Spinal cord (tissue), 10 donors: ENCODE measurements around the gene OSBPL10. TPM values are rescaled to one million over a fixed set of nuclear protein-coding genes. Genes with fewer than 3 reads are reported as not detected.
A peak's percentile ranks its signal among the peaks of the same experiment; 100 is the strongest.
"Not testable (repeated sequence)": the region's sequence is repeated elsewhere in the genome, so short reads cannot be mapped to it uniquely, and the experiment has no call there.

Source experiments
- DNase-seq, 6 donors: peaks; one replicate each; pipeline versions ENCODE4 v3.0.0 to v3.0.0-alpha.2; 2013 to 2015; ENCODE audit warnings: low spot score in 6 of 6, low read depth in 4 of 6
- H3K27ac ChIP-seq: one replicate; pipeline ENCODE4 v1.5.1; 2013; ENCODE audit warnings: low read depth, low read length, control low read depth
- H3K27me3 ChIP-seq: one replicate; pipeline ENCODE4 v1.6.1; 2013; ENCODE audit warnings: low read length; ENCODE audit not compliant: control insufficient read depth, insufficient read depth
- H3K36me3 ChIP-seq: one replicate; pipeline ENCODE4 v1.6.1; 2013; ENCODE audit warnings: low read length; ENCODE audit not compliant: control insufficient read depth, insufficient read depth
- H3K4me1 ChIP-seq: one replicate; pipeline ENCODE4 v1.6.1; 2013; ENCODE audit warnings: low read length; ENCODE audit not compliant: control insufficient read depth, insufficient read depth
- H3K4me3 ChIP-seq: one replicate; pipeline ENCODE4 v1.5.1; 2013; ENCODE audit warnings: low read depth, low read length, control low read depth
- H3K9me3 ChIP-seq: one replicate; pipeline ENCODE4 v1.6.1; 2013; ENCODE audit warnings: low read length; ENCODE audit not compliant: control insufficient read depth, insufficient read depth
- WGBS: methylation state at CpG from one replicate; pipeline ENCODE4 v1.1.5; 2013; ENCODE audit warnings: missing lambda C conversion rate; ENCODE audit not compliant: insufficient coverage; 5-methylcytosine and 5-hydroxymethylcytosine counted together
- polyA plus RNA-seq, 2 donors: library from polyadenylated mRNA; unstranded; fragments of 120-200 nt; gene quantifications; one replicate each; pipeline ENCODE4 v1.2.1, GENCODE V29; 2013; ENCODE audit not compliant: insufficient read length in 2 of 2
- total RNA-seq, 2 donors: library from RNA; depleted of rRNA in 1 of 2; stranded (reverse); fragments of 120-200 nt in 1 of 2; fragments of >200 nt in 1 of 2; gene quantifications; one replicate each; pipeline versions ENCODE4 v1.2.3 to v1.2.4, GENCODE V29; 2013 to 2014
- donor health status: healthy.

The OSBPL10 gene
- total and polyA plus RNA-seq, 4 donors = 6.2 to 10.5 (median 7.1) TPM

DNA sequence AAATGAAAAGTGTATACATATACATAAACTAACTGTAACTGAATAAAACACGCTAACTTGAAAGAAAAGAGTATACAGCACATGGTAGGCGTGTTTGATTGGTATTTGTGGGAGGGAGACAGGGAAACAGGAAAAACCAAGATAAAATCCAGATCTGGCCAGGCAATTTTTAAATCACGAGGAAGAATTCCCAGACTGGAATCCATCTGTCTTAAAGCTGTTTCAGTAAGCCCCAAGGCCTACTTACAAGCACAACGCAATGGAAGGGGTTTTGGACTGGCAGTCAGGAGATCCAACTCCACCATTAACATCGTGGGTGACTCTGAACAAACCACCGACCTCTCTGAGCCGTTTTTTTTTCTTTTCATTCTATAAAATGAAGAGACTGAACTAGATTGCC is 195.8 kb downstream of the OSBPL10 start:
- Histone ChIP-seq H3K4me1 (no peaks in the 10 kb centered on the region), H3K27ac (no peak overlapping the region), H3K4me3 (no peak overlapping the region), H3K36me3 (no peaks in the 10 kb centered on the region), H3K27me3 (no peaks in the 10 kb centered on the region), H3K9me3 (no peaks in the 10 kb centered on the region)
- WGBS = 83% methylated on average over 2 of the region's 7 CpGs
- DNase-seq = peak in 1 of 6 donors; percentile 64

DNA sequence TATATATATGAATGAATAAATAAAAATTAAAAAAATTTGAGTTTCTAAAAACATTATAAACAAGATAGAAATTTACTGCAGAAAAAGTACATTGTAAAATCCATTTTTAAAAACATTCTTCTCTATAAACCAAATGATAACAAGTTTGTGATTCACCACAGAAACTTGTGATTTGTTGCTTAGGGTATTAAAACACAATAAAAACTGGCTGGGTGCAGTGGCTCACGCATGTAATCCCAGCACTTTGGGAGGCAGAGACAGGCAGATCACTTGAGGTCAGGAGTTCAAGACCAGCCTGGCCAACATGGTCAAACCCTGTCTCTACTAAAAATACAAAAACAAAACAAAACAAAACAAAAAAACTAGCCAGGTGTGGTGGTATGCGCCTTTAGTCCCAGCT is 197.2 kb downstream of the OSBPL10 start:
- H3K4me3 ChIP-seq, H3K27me3 ChIP-seq, H3K27ac ChIP-seq, H3K9me3 ChIP-seq, DNase-seq, H3K4me1 ChIP-seq, H3K36me3 ChIP-seq: not testable (repeated sequence)
- WGBS = 70% methylated on average over 2 of the region's 2 CpGs

DNA sequence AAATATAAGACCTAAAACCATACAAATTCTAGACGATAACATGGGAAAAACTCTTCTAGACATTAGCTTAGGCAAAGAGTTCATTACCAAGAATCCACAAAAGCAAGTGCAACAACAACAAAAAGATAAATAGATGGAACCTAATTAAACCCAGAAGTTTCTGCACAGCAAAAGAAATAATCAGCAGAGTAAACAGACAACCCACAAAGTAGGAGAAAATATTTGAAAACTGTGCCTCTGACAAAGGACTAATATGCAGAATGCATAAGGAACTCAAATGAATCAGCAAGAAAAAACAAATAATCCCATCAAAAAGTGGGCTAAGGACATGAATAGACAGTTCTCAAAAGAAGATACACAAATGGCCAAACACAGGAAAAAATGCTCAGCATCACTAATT is 198.8 kb downstream of the OSBPL10 start:
- H3K27ac ChIP-seq, DNase-seq, H3K4me3 ChIP-seq, H3K4me1 ChIP-seq, H3K27me3 ChIP-seq, H3K36me3 ChIP-seq, H3K9me3 ChIP-seq: not testable (repeated sequence)
- WGBS = 80% methylated on average over 1 of the region's 1 CpG

GRCh38 chr3:31779514-31779913 is 201.5 kb downstream of the OSBPL10 start:
- Histone ChIP-seq H3K27me3 (no peaks in the 10 kb centered on the region), H3K36me3 (no peaks in the 10 kb centered on the region), H3K27ac (no peak overlapping the region), H3K4me3 (no peak overlapping the region), H3K4me1 (no peaks in the 10 kb centered on the region), H3K9me3 (peaks cover 4% of the 10 kb centered on the region)
- no CpG with 5 or more reads among the region's 1 CpG for WGBS
- no peak for DNase-seq

- no peak overlapping the region for H3K4me3 ChIP-seq
- H3K9me3 ChIP-seq = peaks cover 4% of the 10 kb centered on the region
- no peaks in the 10 kb centered on the region for H3K36me3 ChIP-seq
- no peak for DNase-seq
- H3K4me1 ChIP-seq = no peaks in the 10 kb centered on the region
- H3K27me3 ChIP-seq = no peaks in the 10 kb centered on the region
- H3K27ac ChIP-seq = no peak overlapping the region
Measured at GRCh38 chr3:31777887-31778286, 203.2 kb downstream of the OSBPL10 start.

- Histone ChIP-seq H3K27ac (no peak overlapping the region), H3K4me3 (no peak overlapping the region), H3K4me1 (no peaks in the 10 kb centered on the region), H3K9me3 (peaks cover 4% of the 10 kb centered on the region), H3K36me3 (no peaks in the 10 kb centered on the region), H3K27me3 (no peaks in the 10 kb centered on the region)
- WGBS = 100% methylated on average over 1 of the region's 1 CpG
- no peak for DNase-seq
Measured at GRCh38 chr3:31777092-31777491, 204.0 kb downstream of the OSBPL10 start.

DNA sequence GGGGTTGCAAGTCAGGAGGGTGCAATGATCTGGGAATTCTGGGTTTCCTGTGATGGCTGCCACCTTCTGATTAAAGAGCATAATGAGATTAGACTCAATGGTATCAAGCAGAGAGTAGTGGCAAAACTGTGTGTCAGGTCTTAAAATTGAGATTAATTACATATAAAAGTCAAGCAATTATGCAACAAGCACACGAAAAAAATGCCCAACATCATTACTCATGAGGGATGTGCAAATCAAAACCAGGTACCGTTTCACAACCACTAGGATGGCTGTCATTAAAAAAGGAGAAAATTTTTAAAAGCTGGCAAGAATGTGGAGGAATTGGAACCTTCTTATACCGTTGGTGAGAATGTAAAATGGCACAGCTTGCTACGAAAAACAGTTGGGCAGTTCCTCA is 205.0 kb downstream of the OSBPL10 start:
- H3K4me3 ChIP-seq = no peak overlapping the region
- WGBS = 83% methylated on average over 1 of the region's 4 CpGs
- H3K36me3 ChIP-seq = no peaks in the 10 kb centered on the region
- H3K27ac ChIP-seq = no peak overlapping the region
- H3K9me3 ChIP-seq = peaks cover 4% of the 10 kb centered on the region
- DNase-seq = no peak
- H3K4me1 ChIP-seq = no peaks in the 10 kb centered on the region
- no peaks in the 10 kb centered on the region for H3K27me3 ChIP-seq

DNA sequence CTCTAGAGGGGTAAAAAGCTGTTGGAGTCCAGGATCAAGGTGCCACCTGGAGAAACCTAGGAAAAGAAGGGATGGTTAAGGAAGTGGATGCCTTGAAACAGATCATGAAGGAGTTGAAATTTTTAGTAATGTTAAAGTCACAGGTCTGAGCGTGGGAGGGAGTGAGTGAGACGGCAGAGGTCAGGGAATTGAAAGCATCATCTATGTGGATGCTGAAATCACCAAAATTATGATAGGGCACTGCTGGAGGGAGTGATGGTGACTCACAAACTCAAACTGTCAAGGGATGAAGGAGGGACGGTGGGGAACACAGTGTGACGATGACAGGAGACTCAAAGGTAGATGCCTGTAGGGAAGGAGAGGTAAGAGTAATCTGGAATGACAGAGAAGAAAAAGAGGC is 205.7 kb downstream of the OSBPL10 start:
- Histone ChIP-seq H3K27me3 (no peaks in the 10 kb centered on the region), H3K27ac (no peak overlapping the region), H3K9me3 (peaks cover 4% of the 10 kb centered on the region), H3K4me3 (no peak overlapping the region), H3K36me3 (no peaks in the 10 kb centered on the region), H3K4me1 (no peaks in the 10 kb centered on the region)
- WGBS = 93% methylated on average over 4 of the region's 4 CpGs
- DNase-seq = no peak

- WGBS = 89% methylated on average over 3 of the region's 7 CpGs
- DNase-seq = no peak
- H3K4me1 ChIP-seq = no peaks in the 10 kb centered on the region
- no peak overlapping the region for H3K27ac ChIP-seq
- no peaks in the 10 kb centered on the region for H3K9me3 ChIP-seq
- no peaks in the 10 kb centered on the region for H3K27me3 ChIP-seq
- no peak overlapping the region for H3K4me3 ChIP-seq
- no peaks in the 10 kb centered on the region for H3K36me3 ChIP-seq
Measured at GRCh38 chr3:31772758-31773473, 208.1 kb downstream of the OSBPL10 start.

- Histone ChIP-seq H3K36me3 (no peaks in the 10 kb centered on the region), H3K4me3 (no peak overlapping the region), H3K4me1 (peaks cover 3% of the 10 kb centered on the region), H3K9me3 (no peaks in the 10 kb centered on the region), H3K27me3 (no peaks in the 10 kb centered on the region), H3K27ac (no peak overlapping the region)
- whole genome bisulfite sequencing = 63% methylated on average over 2 of the region's 4 CpGs
- no peak for DNase-seq
Measured at GRCh38 chr3:31772272-31772671, 208.8 kb downstream of the OSBPL10 start.
